HG03460 (cell line): Measurements from ENCODE around the gene THRSP.
"Not testable (repeated sequence)": the region's sequence is repeated elsewhere in the genome, so short reads cannot be mapped to it uniquely, and the experiment has no call there.

Experiments used
- ATAC-seq: cut with Tn5 transposase; IDR thresholded peaks from one replicate; pipeline ENCODE4 v1.9.1; 2021; ENCODE audit not compliant: unreplicated experiment

THRSP gene

DNA sequence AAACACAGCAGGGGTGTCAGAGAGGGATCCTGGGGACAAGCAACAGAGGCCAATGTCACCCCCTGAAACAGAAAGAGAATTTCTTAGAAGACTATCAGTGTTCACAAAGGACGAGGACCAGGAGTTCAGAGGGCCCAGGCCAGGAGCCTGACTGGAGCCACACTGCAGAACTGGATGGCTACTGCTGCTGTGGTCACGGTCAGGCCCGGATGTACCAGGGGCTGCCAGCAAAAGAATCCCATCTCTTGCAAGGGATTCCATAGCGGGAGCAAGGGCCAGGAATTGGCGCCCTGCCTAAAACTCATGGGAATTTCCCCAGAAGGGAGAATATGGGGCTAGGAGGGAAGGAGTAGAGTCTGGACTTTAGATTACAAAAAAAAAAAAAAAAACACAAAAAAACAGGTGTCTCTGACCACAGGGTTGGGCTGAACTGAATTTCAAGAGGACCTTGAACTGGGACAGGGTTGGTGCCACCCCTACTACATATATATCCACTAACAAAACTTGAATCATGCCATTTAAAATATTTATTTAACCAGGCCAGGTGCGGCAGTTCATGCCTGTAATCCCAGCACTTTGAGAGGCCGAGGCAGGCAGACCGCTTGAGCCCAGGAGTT is 24.9 kb upstream of the THRSP start:
- no peak for ATAC-seq

DNA sequence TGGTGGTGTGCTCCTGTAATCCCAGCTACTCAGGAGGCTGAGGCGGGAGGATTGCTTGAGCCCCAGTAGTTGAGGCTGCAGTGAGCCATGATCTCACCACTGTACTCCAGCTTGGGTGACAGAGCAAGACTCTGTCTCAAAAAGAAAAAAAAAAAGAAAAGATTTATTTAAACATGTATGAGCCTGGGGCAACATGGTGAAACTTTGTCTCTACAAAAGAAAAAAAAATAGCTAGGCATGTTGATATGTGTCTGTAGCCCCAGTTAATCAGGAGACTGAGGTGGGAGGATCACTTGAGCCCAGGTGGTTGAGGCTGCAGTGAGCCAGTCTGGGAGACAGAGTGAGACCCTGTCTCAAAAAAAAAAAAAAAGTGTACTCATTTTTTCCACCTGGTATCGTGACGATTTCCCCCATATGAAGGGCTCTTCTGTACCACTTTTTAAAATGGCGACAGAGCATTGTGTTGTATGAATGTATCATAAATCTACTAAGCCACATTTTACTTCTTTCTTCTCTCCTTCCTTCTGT is 24.2 kb upstream of the THRSP start:
- no peak for ATAC-seq

DNA sequence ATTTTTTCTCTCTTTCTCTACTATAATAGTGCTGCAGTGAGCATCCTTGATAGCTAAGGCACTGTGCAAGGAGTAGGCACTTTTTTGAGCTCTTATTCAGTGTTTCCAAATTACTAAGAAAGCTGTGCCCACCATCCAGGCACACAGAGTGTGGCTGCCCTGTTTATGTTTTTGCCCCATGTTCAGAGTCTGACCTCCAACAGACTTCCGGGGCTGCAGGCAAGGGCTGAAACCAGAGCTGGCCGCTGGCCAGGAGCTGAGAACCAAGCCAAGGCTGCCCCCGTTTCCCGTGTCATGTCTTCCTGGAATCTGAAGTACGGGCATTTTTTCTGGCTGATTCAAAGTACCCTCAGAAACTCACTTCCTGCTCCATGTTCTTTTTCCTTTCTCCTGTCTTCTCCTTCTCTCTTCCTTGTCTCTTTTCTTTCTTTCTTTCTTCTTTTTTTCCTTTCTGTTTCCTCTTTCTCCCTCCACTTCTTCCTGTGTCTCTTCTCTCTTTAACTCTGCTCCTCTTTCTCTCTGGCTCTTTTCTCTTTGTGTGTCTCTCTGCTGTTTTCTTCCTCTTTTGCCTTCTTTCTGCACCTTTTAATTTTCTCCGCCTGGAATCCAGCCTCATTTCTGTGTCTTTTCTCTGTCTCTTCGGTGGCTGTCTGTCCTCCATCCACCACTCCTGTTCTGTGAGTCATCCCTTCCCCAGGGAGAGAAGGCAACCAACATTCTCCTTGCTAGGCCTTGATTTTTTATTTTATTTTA is 23.6 kb upstream of the THRSP start:
- ATAC-seq: peak; percentile 80

DNA sequence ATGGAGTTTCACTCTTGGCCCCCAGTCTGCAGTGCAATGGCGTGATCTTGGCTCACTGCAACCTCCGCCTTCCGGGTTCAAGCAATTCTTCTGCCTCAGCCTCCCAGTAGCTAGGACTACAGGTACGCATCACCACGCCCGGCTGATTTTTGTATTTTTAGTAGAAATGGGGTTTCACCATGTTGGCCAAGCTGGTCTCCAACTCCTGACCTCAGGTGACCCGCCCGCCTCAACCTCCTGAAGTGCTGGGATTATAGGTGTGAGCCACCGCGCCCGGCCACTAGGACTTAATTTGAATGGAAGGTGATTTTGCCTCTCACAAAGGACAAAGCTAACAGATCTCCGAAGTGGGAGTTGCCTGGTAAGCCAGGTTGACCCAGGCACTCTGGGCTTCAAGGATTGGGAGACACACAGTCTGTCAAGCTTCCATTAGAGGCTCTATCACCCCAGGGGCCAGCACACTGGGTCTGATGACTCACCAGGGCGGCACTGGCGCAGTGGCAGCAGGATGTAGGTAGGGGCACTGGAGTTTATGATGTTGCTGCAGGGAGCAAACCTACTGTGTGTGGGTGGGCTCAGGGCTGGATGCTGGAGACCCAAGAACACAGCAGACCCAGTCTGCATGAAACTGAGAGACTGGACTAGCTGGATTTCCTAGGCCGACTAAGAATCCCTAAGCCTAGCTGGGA is 22.8 kb upstream of the THRSP start:
- ATAC-seq: no peak

DNA sequence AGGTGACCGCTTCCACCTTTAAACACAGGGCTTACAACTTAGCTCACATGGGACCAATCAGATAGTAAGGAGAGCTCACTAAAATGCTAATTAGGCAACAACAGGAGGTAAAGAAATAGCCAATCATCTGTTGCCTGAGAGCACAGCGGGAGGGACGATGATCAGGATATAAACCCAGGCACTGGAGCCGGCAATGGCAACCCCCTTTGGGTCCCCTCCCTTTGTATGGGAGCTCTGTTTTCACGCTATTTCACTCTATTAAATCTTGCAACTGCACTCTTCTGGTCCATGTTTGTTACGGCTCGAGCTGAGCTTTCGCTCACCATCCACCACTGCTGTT is 22.3 kb upstream of the THRSP start:
- not testable (repeated sequence) for ATAC-seq

DNA sequence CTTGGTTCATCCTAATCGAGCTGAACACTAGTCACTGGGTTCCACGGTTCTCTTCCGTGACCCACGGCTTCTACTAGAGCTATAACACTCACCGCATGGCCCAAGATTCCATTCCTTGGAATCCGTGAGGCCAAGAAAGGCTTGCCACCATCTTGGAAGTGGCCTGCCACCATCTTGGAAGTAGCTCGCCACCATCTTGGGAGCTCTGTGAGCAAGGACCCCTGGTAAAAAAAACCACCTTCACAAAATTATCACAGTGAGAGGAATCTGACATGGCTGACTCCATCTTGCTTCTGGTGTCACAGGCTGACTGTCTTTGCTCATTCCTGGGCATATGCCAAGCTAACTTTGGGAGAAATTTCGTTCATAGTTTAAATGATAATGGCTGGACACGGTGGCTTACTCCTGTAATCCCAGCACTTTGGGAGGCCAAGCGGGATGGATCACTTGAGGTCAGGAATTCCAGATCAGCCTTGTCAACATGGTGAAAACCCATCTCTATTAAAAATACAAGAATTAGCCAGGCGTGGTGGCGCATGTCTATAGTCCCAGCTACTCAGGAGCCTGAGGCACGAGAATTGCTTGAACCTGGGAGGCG is 21.7 kb upstream of the THRSP start:
- ATAC-seq: no peak

DNA sequence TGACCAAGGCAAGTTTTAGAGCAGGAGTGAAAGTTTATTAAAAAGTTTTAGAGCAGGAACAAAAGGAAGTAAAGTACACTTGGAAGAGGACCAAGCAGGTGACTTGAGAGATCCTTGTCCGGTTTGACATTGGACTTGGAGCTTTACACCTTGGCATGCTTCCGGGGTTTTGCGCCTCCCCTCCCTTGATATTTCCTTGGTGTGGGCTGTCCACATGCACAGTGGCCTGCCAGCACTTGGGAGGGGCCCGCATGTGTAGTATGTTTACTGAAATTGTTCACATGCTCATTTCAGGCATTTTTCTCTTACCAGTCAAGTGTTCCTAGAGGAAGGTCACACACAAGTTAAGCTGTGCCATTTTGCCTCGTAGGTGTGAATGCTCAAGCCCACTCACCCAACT is 19.0 kb upstream of the THRSP start:
- no peak for ATAC-seq

DNA sequence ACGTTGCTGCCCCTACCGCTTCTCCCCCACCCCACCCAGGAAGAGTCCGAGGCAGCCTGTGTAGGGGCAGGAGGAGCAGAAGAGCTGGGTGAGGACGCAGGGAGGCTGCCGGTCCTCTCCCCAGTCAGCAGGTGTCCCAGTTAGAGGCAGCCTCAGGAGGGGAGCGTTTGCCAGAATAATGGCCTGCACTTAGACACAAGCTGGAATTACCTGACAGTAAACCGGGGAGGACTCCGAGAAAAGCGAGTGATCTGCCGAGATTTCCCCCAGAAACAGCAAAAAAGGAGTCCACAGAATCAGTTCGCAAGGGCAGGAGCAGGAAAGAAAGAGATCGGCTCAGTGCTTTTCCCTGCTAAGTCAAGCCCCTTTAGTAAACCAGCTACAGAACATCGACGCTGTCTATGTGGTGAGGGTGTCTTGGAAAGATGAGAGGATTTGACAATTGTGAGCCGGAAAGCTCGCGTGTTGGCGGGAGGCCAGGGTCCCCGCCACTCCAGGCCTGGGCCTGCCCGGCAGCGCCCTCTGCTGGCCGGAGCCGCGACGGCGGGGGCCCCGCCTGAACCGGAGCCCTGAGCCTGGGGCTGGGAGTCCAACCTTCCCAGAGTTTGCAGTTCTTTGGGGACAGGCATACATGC is 17.7 kb upstream of the THRSP start:
- no peak for ATAC-seq

DNA sequence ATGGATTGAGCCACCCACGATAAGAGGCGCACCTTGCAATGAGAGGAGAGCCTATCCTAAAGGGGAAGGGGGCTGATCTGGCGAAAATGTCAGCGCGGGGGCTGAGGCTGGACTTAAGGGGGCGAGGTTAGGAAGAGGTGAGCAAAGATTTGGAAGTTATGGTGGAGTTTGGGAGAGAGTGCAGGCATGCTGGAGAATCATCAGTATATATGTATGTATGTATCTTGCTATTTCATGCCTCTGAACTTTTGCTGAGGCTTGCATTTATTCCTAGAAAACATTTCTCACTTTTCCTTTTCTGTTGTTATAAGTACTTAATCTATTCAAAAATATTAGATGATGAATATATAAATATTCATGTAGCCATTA is 17.2 kb upstream of the THRSP start:
- ATAC-seq: no peak

DNA sequence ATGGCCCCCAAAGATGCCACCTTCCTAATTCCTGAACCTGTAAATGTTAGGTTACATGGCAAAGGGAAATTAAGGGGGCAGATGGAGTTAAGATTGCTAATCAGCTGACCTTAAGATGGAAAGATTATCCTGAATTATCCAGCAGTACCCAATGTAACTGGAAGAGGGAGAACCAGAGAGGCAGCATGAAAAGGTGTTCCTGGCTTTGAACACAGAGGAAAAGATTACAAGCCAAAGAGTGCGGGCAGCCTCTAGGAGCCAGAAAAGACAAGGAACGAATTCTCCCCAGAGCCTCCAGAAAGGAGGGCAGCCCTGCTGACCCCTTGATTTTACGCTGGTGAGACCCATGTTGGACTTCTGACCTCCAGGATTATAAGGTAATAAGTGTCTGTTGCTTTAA is 15.1 kb upstream of the THRSP start:
- ATAC-seq: no peak

DNA sequence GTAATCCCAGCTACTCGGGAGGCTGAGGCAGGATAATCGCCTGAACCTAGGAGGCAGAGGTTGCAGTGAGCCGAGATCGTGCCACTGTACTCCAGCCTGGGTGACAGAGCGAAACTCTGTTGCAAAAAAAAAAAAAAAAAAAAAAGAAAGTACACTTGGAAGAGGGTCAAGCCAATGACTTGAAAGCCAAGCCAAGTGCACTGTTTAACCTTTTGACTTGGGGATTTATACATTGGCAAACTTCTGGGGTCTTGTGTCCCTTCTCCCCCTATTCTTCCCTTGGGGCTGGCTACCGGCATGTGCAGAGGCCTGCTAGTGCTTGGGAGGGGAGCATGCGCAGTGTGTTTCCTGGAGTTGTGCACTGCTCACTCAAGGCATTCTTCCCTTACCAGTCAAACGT is 14.3 kb upstream of the THRSP start:
- ATAC-seq: no peak

DNA sequence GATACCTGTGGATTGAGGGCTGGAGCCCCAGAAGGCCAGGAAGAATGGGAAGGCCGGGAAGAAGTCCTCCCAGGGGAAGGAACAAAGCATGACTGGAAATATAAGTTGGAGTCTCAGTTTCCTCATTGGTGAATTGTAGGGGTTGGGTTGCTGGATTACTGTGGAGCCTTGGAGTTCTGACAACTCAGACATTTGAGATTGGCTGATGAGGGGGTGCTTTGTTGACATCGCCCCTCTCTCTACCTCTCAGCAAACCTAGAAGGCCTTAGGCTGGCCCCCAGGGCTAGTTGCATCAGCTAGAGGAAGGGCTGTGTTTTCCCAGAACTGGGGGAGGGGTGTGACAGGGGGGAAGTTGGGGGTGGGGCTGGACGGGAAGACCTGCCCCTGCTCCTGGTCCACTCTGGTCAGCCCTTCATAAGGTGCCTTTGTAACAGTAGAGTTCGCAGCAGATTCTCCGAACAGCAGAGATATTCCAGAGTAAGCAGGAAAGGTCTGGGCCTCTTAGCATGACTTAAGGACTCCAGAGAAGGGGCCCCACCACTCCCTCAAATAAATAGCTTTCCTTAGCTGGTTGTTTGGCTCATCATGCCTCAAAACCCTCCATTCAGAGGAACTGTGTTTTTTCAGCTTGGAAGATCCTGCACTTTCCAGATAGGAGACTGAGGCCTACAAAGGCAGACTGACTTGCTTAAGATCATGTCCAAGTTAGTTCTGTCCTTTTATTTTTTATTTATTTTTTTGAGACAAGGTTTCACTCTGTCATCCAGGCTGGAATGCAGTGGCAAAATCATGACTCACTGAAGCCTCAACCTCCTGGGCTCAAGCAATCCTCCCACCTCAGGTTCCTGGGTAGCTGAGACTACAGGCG is 12.5 kb upstream of the THRSP start:
- ATAC-seq: no peak

DNA sequence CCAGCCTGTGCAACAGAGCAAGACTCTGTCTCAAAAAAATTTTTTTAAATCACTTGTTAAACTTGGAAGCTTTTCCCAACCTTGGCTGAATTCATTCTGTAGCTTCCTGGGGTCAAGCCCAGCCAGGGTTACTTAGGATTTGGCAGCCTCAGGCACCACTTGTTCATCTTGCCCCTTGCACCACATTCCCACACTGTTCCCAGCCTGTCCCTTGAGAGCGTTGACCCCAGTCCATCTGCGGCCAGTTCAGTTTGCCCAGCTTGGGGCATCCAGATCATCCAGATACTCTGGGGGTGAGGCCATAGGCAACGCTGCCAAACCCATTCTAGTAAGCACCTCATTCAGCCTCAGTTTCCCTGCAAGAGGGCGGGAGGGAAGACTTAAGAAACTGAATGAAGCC is 8.7 kb upstream of the THRSP start:
- no peak for ATAC-seq

DNA sequence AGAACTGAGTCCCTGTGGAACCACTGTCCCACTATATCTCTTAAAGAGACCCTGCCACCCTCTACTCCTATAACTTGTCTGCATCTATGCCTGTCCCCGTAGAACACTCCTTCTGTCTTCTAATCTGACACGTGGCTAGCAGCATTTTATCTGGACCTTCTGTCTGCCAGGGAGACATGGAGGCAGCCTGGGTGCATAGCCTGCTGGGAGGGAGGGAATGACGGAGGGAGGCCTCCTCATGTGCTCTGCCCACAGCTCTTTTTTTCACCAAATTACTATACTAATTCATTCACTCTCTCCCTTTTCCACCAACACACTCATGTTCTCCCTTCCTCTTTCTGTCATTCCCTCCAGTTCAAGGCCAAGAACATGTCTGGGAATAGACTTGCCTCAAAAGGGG is 7.6 kb upstream of the THRSP start:
- ATAC-seq: no peak

DNA sequence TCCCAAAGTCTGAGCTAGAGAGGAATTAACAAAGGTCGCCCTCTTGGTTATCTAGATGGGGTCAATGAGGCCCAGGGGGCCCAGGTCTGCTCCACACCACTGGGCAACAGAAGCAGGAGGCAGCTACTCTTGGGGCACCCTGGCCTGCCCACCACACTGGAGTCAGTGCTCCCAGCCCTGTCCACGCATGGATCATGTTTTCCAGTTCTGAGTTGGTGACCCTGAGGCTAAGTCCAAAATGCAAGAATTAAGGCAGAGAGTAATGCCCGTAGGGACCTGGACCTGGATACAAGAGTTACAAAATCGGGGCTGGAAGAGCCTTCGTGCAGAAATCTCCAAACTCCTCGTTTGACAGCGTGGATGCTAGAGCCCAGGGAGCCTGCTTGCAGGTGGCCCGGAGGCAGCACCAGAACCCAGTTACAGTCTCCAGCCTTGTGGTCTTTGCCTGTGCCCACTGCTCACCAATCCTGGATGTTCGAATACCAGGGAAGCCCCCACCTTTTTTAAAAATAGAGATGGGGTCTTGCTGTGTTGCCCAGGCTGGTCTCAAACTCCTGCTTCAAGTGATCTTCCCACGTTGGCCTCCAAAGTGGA is 6.1 kb upstream of the THRSP start:
- no peak for ATAC-seq

DNA sequence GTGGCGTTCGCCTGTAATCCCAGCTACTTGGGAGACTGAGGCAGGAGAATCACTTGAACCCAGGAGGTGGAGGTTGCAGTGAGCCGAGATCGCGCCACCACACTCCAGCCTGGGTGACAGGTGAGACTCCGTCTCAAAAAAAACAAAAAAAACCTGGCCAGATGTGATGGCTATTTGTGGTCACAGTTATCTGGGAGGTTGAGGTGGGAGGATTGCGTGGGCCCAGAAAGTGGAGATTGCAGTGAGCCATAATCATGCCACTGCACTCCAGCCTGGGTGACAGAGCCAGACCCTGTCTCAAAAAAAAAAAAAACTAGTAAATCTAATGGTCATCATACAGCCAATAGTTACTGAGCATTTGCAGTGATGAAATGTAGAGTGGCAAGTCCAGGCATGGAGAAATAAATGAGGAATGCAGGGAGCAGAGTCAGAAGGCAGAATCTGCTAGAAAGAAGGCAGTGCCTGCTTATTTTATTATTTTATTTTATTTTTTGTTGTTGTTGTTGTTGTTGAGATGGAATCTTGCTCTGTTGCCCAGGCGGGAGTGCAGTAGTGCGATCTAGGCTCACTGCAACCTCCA is 3.8 kb upstream of the THRSP start:
- ATAC-seq: not testable (repeated sequence)

DNA sequence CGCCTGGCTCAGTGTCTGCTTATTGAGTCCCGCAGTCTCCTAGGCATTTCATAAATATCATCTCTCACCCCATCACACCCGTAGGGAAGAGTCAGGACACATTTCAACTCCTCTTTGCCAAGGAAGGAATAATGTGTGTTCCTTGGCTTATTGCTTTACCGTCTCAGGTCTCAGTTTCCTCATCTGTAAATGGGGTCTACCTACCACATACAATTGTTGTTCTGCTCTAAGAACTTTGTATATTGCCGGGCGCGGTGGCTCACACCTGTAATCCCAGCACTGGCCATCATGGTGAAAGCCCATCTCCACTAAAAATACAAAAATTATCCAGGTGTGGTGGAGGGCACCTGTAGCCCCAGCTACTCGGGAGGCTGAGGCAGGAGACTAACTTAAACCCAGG is 3.1 kb upstream of the THRSP start:
- no peak for ATAC-seq

DNA sequence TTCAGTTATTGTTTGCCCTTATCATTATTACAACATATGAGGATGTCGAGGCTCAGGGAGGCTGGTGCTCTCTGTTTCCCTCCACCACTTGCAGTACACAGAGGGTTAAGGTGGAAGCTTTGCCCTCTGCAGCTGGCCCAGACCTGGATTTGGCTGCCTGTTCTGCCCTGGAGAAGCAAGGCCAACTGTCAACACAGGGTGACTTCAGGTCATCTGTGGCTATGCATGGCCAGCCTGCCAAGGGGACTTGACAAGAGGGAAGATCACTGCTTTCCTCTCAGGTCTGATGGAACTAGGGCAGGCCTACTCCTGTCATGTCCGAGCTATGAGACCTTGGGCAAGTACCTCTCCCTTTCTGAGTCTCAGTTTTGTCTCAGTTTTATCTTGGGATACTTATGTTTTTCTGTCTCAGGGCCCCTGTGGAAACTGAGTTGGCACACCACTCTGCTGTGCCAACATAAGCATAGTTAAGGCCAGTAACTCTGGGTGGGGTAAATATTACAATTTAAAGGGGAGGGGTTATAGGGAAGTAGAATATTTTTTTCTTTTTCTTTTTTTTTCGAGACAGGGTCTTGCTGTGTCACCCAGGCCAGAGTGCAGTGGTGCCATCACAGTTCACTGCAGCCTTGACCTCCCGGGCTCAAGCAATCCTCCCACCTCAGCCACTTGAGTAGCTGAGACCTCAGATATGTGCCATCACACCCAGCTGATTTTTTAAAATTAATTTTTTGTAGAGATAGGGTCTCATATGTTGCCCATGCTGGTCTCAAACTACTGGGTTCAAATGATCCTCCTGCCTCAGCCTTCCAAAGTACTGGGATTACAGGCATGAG is 2.4 kb upstream of the THRSP start:
- no peak for ATAC-seq

DNA sequence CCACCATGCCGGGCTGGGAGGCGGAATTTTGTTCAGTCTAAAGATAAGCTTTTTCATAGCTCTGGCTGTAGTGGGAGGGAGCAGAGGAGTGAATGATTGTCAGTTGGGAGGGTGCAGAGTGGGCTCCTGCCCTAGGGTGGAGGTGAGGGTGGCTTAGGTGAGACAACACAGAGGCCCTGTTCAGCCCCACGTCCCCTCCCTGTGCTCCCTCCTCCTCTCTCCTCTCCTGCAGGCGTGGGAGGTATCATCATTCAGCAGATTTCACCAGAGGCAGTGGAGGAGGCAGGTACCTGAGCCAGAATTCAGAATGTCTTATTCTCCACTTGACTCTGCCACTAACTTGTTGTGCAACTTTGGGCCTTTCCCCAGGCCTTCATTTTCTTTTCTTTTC is 1.7 kb upstream of the THRSP start:
- no peak for ATAC-seq
